Glutamatergic neuron (in vitro differentiated cells): Measurements from ENCODE around the gene KRTAP10-9. TPM values are rescaled to one million over a fixed set of nuclear protein-coding genes. Genes with fewer than 3 reads are reported as not detected.
A peak's percentile ranks its signal among the peaks of the same experiment; 100 is the strongest.

Experiments used
- DNase-seq: peaks from one replicate; pipeline ENCODE4 v3.0.0; 2022
- H3K27ac Mint-ChIP-seq: one replicate; pipeline ENCODE4 v1.8.0; 2020; ENCODE audit warnings: mild to moderate bottlenecking, mixed read lengths, inconsistent platforms; ENCODE audit not compliant: unreplicated experiment
- H3K27me3 Mint-ChIP-seq: one replicate; pipeline ENCODE4 v1.8.0; 2020; ENCODE audit warnings: mild to moderate bottlenecking, moderate library complexity, mixed read lengths, inconsistent platforms; ENCODE audit not compliant: unreplicated experiment
- H3K36me3 Mint-ChIP-seq: one replicate; pipeline ENCODE4 v1.8.0; 2020; ENCODE audit warnings: mild to moderate bottlenecking, mixed read lengths, inconsistent platforms; ENCODE audit not compliant: unreplicated experiment
- H3K4me1 Mint-ChIP-seq: one replicate; pipeline ENCODE4 v1.8.0; 2020; ENCODE audit warnings: mild to moderate bottlenecking, low read depth, mixed read lengths, inconsistent platforms; ENCODE audit not compliant: unreplicated experiment
- H3K4me3 Mint-ChIP-seq: one replicate; pipeline ENCODE4 v1.8.0; 2020; ENCODE audit warnings: mild to moderate bottlenecking, mixed read lengths, inconsistent platforms; ENCODE audit not compliant: unreplicated experiment
- H3K9me3 Mint-ChIP-seq: one replicate; pipeline ENCODE4 v1.8.0; 2020; ENCODE audit warnings: mild to moderate bottlenecking, moderate library complexity, mixed read lengths, inconsistent platforms; ENCODE audit not compliant: unreplicated experiment
- total RNA-seq: library from RNA; stranded (reverse); fragmentation: NEBNext Ultra II Directional; extraction: Animal tissue kit (Norgen Biotek cat#: 25700); gene quantifications from one replicate; pipeline ENCODE4 v1.2.1, GENCODE V29; 2021; ENCODE audit not compliant: unreplicated experiment
- TF ChIP-seq, protein P1 (sequence below): fragments of 200-600 bp; sonication (generic); IDR thresholded peaks from one replicate; pipeline ENCODE4 v1.5.0; 2021; ENCODE audit not compliant: partially characterized antibody, unreplicated experiment

The KRTAP10-9 gene
- total RNA-seq, 1 donor from 2014 or later = not detected

DNA sequence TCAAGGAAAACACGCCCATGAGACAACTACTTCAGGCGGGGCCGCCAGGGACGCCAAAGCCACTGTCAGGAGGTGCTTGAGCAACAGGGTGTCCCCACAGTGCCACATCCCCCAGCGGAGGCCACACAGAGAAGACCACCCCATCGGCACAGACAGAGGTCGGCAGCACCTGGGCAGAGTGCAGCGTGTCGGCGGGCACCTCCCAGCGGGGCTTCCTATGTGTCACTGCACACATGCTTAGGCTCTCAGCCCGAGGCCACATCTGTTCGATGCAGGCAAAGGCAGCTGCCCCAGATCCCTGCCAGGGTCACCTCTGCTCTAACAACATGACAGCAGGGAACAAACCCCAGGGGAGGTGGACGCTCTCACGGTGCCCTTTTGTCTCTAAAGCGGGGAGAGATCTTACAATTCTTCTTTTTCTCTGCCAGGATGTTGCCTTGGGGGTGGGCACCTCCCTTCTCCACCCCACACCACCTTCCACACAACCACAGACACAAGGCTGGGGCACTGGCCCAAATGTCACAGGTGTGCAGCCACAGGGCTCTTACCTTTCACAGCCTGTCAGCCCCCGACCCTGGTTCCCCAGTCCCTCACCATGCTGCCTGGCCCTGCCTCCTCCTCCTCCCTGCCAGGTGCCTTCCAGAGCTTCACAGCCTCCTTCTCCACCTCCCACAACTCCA lies 10.8 kb upstream of the KRTAP10-9 start:
- Mint-ChIP-seq H3K4me1 (peaks cover 10% of the 10 kb centered on the region), H3K9me3 (peaks cover 21% of the 10 kb centered on the region), H3K27me3 (peaks cover 9% of the 10 kb centered on the region), H3K27ac (peak overlapping the region; percentile 31), H3K4me3 (no peak overlapping the region), H3K36me3 (peaks cover 27% of the 10 kb centered on the region)
- no peak for DNase-seq
- TF ChIP-seq, protein P1, sequence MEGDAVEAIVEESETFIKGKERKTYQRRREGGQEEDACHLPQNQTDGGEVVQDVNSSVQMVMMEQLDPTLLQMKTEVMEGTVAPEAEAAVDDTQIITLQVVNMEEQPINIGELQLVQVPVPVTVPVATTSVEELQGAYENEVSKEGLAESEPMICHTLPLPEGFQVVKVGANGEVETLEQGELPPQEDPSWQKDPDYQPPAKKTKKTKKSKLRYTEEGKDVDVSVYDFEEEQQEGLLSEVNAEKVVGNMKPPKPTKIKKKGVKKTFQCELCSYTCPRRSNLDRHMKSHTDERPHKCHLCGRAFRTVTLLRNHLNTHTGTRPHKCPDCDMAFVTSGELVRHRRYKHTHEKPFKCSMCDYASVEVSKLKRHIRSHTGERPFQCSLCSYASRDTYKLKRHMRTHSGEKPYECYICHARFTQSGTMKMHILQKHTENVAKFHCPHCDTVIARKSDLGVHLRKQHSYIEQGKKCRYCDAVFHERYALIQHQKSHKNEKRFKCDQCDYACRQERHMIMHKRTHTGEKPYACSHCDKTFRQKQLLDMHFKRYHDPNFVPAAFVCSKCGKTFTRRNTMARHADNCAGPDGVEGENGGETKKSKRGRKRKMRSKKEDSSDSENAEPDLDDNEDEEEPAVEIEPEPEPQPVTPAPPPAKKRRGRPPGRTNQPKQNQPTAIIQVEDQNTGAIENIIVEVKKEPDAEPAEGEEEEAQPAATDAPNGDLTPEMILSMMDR = no peak

DNA sequence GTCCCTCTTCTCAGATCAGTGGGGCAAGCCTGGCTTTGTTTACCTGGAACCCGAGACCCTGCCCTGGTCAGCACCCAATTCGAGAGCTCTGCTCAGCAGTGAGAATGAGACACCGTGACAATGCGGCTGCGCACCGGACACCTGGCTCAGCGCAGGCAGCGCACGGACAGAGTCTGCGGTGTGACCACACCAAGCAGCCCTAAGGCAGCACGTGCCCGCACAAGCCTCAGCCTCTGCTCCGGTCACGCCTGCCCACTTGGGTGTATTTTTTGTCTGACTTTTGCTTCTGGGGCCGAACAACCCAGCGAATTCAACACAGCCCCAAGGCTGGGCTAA lies 10.3 kb upstream of the KRTAP10-9 start:
- Mint-ChIP-seq H3K36me3 (peaks cover 22% of the 10 kb centered on the region), H3K27ac (peak overlapping the region; percentile 78), H3K27me3 (peaks cover 9% of the 10 kb centered on the region), H3K4me3 (no peak overlapping the region), H3K9me3 (peaks cover 19% of the 10 kb centered on the region), H3K4me1 (peaks cover 10% of the 10 kb centered on the region)
- DNase-seq = no peak
- TF ChIP-seq, protein P1 = no peak

DNA sequence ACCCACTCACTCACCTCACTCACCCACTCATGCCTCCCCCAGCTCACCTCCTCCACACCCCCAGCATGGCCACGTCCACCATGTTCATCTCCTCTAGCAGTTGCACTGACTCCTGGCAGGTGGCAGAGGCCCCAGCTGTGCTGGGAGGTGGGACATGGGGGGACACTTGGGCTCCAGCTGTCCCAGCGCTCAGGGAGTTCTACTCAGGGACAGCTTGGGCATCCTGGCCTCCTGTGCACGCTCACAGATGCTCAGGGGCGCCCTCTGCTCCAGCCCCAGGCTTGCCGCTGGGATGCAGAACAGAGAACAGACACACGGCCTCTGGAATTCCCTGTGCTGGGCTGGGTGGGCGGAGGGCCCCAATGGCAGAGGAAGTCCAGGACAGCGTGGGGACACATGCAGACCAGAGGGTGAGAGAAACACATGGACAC lies 9.8 kb upstream of the KRTAP10-9 start:
- DNase-seq = peak; percentile 49
- Mint-ChIP-seq H3K9me3 (peaks cover 19% of the 10 kb centered on the region), H3K4me3 (peak overlapping the region; percentile 63), H3K27me3 (peaks cover 9% of the 10 kb centered on the region), H3K4me1 (peaks cover 10% of the 10 kb centered on the region), H3K27ac (peak overlapping the region; percentile 78), H3K36me3 (peaks cover 20% of the 10 kb centered on the region)
- TF ChIP-seq, protein P1 = no peak

DNA sequence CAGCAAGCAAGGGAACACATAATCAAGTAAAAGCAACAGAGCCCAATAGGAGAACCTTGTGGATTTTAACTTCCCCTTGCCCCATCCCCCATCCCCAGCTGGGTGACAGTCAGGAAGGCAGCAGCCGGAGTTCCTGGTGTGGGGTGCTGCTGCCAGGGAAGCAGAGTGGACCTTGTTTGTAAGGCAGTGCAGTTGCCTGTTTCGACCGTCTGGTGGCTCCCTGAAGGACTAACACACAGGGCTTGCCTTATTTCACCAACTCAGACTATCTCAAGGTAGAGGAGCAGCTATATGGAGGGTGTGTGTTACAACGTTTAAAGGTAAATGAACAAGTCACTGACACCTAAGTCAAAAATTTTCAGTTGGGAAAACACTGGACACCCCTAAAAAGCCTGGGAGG lies 8.4 kb upstream of the KRTAP10-9 start:
- H3K4me1 Mint-ChIP-seq = peaks cover 10% of the 10 kb centered on the region
- H3K9me3 Mint-ChIP-seq = peaks cover 13% of the 10 kb centered on the region
- peaks cover 9% of the 10 kb centered on the region for H3K27me3 Mint-ChIP-seq
- TF ChIP-seq, protein P1 = no peak
- no peak for DNase-seq
- no peak overlapping the region for H3K27ac Mint-ChIP-seq
- H3K36me3 Mint-ChIP-seq = peaks cover 29% of the 10 kb centered on the region
- no peak overlapping the region for H3K4me3 Mint-ChIP-seq

DNA sequence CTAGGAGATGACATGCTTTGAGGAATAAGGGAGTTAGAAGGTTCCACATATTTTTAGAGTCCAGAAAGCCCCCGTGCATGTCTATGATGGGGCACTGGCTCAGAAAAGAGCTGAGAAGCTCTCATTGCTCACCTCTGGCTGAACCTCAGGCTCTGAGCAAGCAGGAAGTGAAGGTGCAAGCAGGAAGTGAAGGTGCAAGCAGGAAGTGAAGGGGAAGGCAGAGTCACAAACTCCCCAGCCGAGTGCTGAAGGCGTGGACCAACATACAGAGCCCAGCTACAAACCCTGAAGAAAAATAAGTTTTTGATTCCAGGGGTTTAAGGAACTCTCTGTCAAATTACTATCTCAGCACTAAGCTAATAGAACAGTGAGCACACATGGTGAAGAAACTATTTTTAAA lies 8.0 kb upstream of the KRTAP10-9 start:
- DNase-seq = no peak
- Mint-ChIP-seq H3K36me3 (peaks cover 33% of the 10 kb centered on the region), H3K4me3 (no peak overlapping the region), H3K27me3 (peaks cover 9% of the 10 kb centered on the region), H3K9me3 (peaks cover 11% of the 10 kb centered on the region), H3K27ac (no peak overlapping the region), H3K4me1 (peaks cover 10% of the 10 kb centered on the region)
- TF ChIP-seq, protein P1 = no peak
